HepG2 (cell line): Measurements from ENCODE around the gene ELMO2. TPM values are rescaled to one million over a fixed set of nuclear protein-coding genes. Genes with fewer than 3 reads are reported as not detected.

ENCODE experiments used
- ATAC-seq: fragments of 200-7000 bp; cut with Tn5 transposase; 3 replicates; pipeline ENCODE4 v1.9.1; 2020; ENCODE audit warnings: mild to moderate bottlenecking, moderate library complexity
- BruUV-seq: library from RNA; stranded (reverse); fragments of 400-500 nt; replicated peaks from 2 replicates; lab custom pipeline; 2021; lab: Mats Ljungman, UMichigan
- CTCF ChIA-PET: fragments of 300-600 bp; formaldehyde crosslinking; extraction: SDS; loops from one replicate; lab custom pipeline; 2021; ENCODE audit warnings: low total read pairs, inconsistent platforms, low intra/inter-chr PET ratio; lab: Yijun Ruan, JAX
- POLR2A ChIA-PET: fragments of 350-600 bp; sonication (Branson Sonifier 250); formaldehyde crosslinking; loops from one replicate; lab custom pipeline; 2020; ENCODE audit warnings: antibody characterized with exemption, inconsistent platforms; lab: Yijun Ruan, JAX
- DNase-seq: peaks from one replicate; pipeline ENCODE4 v3.0.0-alpha.2; 2015; ENCODE audit warnings: low spot score
- FAIRE-seq: peaks from 3 replicates; lab custom pipeline; 2011; peaks lifted over from hg19 to GRCh38; lab: Jason Lieb, UNC
- H2AFZ ChIP-seq: one replicate; pipeline ENCODE4 v1.6.1; 2011; ENCODE audit warnings: low read length, inconsistent platforms
- H3K27ac ChIP-seq: fragments of 300-600 bp; 3 replicates; pipeline ENCODE4 v1.8.0; 2011; ENCODE audit warnings: mixed run types, mild to moderate bottlenecking, mixed read lengths, low read length, inconsistent platforms; ENCODE audit not compliant: insufficient read depth; ENCODE audit errors: extremely low read length
- H3K27me3 ChIP-seq, 2 experiments: fragments of 200-600 bp in 1 of 2; 2 replicates in 1 of 2; 3 replicates in 1 of 2; pipeline versions ENCODE4 v1.6.0 to v1.8.0; 2011; ENCODE audit warnings: low read length in 2 of 2, mild to moderate bottlenecking in 2 of 2, moderate library complexity in 2 of 2, inconsistent platforms in 1 of 2; ENCODE audit not compliant: insufficient read depth in 2 of 2, control insufficient read depth in 1 of 2
- H3K36me3 ChIP-seq, 2 experiments: fragments of 200-600 bp in 1 of 2; replicated peaks in 1 of 2; 2 replicates in 1 of 2; 3 replicates in 1 of 2; pipeline versions ENCODE4 v1.5.1 to v1.8.0; 2011; ENCODE audit warnings: low read length in 2 of 2, inconsistent platforms in 1 of 2; ENCODE audit not compliant: insufficient read depth in 2 of 2, control insufficient read depth in 1 of 2
- H3K4me1 ChIP-seq: 2 replicates; pipeline ENCODE4 v1.5.1; 2012; ENCODE audit warnings: low read length, inconsistent platforms; ENCODE audit not compliant: insufficient read depth
- H3K4me2 ChIP-seq: 2 replicates; pipeline ENCODE4 v1.6.0; 2011; ENCODE audit warnings: low read depth, low read length, inconsistent platforms
- H3K4me3 ChIP-seq, 3 experiments: fragments of 200-600 bp in 1 of 3; sonication (generic), shearing (Covaris generic) in 1 of 3; replicated peaks in 1 of 3; 2 replicates each; pipeline ENCODE4 v1.5.1; 2011 to 2016; ENCODE audit warnings: low read length in 3 of 3, inconsistent platforms in 2 of 3, low read depth in 2 of 3, mild to moderate bottlenecking in 2 of 3, control low read depth in 1 of 3, mixed read lengths in 1 of 3; ENCODE audit not compliant: insufficient read depth in 1 of 3
- H3K79me2 ChIP-seq: one replicate; pipeline ENCODE4 v1.6.1; 2011; ENCODE audit warnings: low read length, inconsistent platforms; ENCODE audit not compliant: insufficient read depth
- H3K9ac ChIP-seq: 2 replicates; pipeline ENCODE4 v1.6.0; 2011; ENCODE audit warnings: mild to moderate bottlenecking, low read depth, low read length, inconsistent platforms; ENCODE audit not compliant: insufficient read depth
- H3K9me3 ChIP-seq: 2 replicates; pipeline ENCODE4 v1.5.1; 2012; ENCODE audit warnings: mild to moderate bottlenecking, low read length
- H4K20me1 ChIP-seq: 2 replicates; pipeline ENCODE4 v1.6.0; 2011; ENCODE audit warnings: inconsistent platforms, mild to moderate bottlenecking, low read length, moderate library complexity; ENCODE audit not compliant: insufficient read depth
- CSRNP2 ChIP-seq: sonication (generic); formaldehyde crosslinking; conservative IDR thresholded peaks from 2 replicates; pipeline ENCODE4 v1.8.0; 2022; ENCODE audit warnings: low read depth, missing genetic modification reagents
- FOXC1 ChIP-seq: sonication (generic); formaldehyde crosslinking; IDR thresholded peaks from 2 replicates; pipeline ENCODE4 v1.8.0; 2022; ENCODE audit warnings: mild to moderate bottlenecking, missing genetic modification reagents, borderline replicate concordance
- HDAC1 ChIP-seq: sonication (generic); formaldehyde crosslinking; IDR thresholded peaks from 2 replicates; pipeline ENCODE4 v1.5.1; 2020; ENCODE audit warnings: mild to moderate bottlenecking, missing genetic modification reagents
- HES4 ChIP-seq: sonication (generic); formaldehyde crosslinking; IDR thresholded peaks from 2 replicates; pipeline ENCODE4 v1.9.0; 2021; ENCODE audit warnings: mild to moderate bottlenecking, missing genetic modification reagents, borderline replicate concordance
- HNF1A ChIP-seq, 2 experiments: sonication (generic) in 1 of 2; formaldehyde crosslinking in 1 of 2; IDR thresholded peaks; 2 replicates each; pipeline versions ENCODE4 v1.4.0 to v1.6.1; 2016 to 2020; ENCODE audit warnings: borderline replicate concordance in 1 of 2, low read depth in 1 of 2, mild to moderate bottlenecking in 1 of 2, missing genetic modification reagents in 1 of 2
- HNRNPH1 ChIP-seq: fragments of 200-400 bp; formaldehyde crosslinking; optimal IDR thresholded peaks from 2 replicates; pipeline ENCODE3; 2017; ENCODE audit warnings: mild to moderate bottlenecking, low read depth, low read length
- JDP2 ChIP-seq: sonication (generic); formaldehyde crosslinking; IDR thresholded peaks from 2 replicates; pipeline ENCODE4 v1.8.1; 2022; ENCODE audit warnings: missing genetic modification reagents, borderline replicate concordance
- KMT2B ChIP-seq: IDR thresholded peaks from 2 replicates; pipeline ENCODE4 v1.6.1; 2016; ENCODE audit warnings: missing genetic modification reagents, missing compliant biosample characterization
- LCORL ChIP-seq, 2 experiments: fragments of 450-650 bp in 1 of 2; sonication (generic) in 1 of 2; formaldehyde crosslinking in 1 of 2; IDR thresholded peaks; 2 replicates each; pipeline versions ENCODE4 v1.5.0 to v1.6.1; 2017 to 2020; ENCODE audit warnings: antibody characterized with exemption in 1 of 2, missing genetic modification reagents in 1 of 2
- MTERF4 ChIP-seq: sonication (generic); formaldehyde crosslinking; IDR thresholded peaks from 2 replicates; pipeline ENCODE4 v1.8.0; 2023; ENCODE audit warnings: mild to moderate bottlenecking, missing genetic modification reagents
- ZKSCAN8 ChIP-seq: IDR thresholded peaks from 2 replicates; pipeline ENCODE4 v1.6.1; 2016; ENCODE audit warnings: borderline replicate concordance, missing genetic modification reagents, missing compliant biosample characterization
- ZNF207 ChIP-seq: fragments of 450-650 bp; IDR thresholded peaks from 2 replicates; pipeline ENCODE4 v1.6.1; 2016; ENCODE audit warnings: antibody characterized with exemption, borderline replicate concordance
- ZNF724P ChIP-seq: sonication (generic); formaldehyde crosslinking; IDR thresholded peaks from 2 replicates; pipeline ENCODE4 v1.8.0; 2022; ENCODE audit warnings: missing genetic modification reagents, borderline replicate concordance
- WGBS: methylation state at CpG from one replicate; pipeline ENCODE4 v1.1.6; 2017; ENCODE audit warnings: low lambda C conversion rate; 5-methylcytosine and 5-hydroxymethylcytosine counted together
- in situ Hi-C: cut with HindIII; loops from 2 replicates; pipeline ENCODE4 v1.10.0; 2017; ENCODE audit warnings: low pct_unique_long_range_greater_than_20kb; ENCODE audit not compliant: extremely low pct_ligation_motif_present
- intact Hi-C: fragments of 100-400 bp; cut with micrococcal nuclease; formaldehyde crosslinking; loops from one replicate; pipeline ENCODE4 v1.10.0; 2022; ENCODE audit not compliant: unreplicated experiment
- polyA plus RNA-seq, 8 experiments: library from polyadenylated mRNA; depleted of rRNA in 3 of 8; stranded (reverse) in 7 of 8; unstranded in 1 of 8; fragments of >200 nt; fragmentation: Illumina TruSeq in 4 of 8; extraction: Trizol in 4 of 8; gene quantifications; 2 replicates each; pipeline versions ENCODE4 v1.2.1 to v1.2.3, GENCODE V29; 2011 to 2016; ENCODE audit warnings: low read depth in 4 of 8, missing spikeins in 1 of 8, mixed read lengths in 1 of 8; ENCODE audit not compliant: insufficient read depth in 1 of 8
- total RNA-seq, 5 experiments: library from RNA; depleted of rRNA; stranded (reverse); fragments of >200 nt; fragmentation: Illumina TruSeq; extraction: Trizol; gene quantifications; 2 replicates each; pipeline ENCODE4 v1.2.3, GENCODE V29; 2016; ENCODE audit warnings: low read depth in 1 of 5

ELMO2 gene
- total and polyA plus RNA-seq, 2 of the 13 experiments (the other 11 are each of a cell fraction or from before 2014, with no cell fraction given): 30.6 to 35.7 TPM

GRCh38 chr20:46354920-46355654 is 51.3 kb downstream of the ELMO2 start:
- Histone ChIP-seq H3K9ac (no peak overlapping the region), H3K79me2 (no peaks in the 10 kb centered on the region), H3K4me1 (peaks cover 35% of the 10 kb centered on the region), H2AFZ (no peak overlapping the region), H4K20me1 (peaks cover 5% of the 10 kb centered on the region; the same call in 1 of the 2 replicates), H3K4me2 (no peak overlapping the region), H3K4me3 (no peak overlapping the region), H3K36me3 (peaks cover 20 to 31% of the 10 kb centered on the region in 2 experiments; a peak in 4 of 5 replicates), H3K27me3 (no peaks in the 10 kb centered on the region), H3K9me3 (no peaks in the 10 kb centered on the region), H3K27ac (no peak overlapping the region)
- 99% methylated on average over 19 of the region's 20 CpGs for WGBS
- POLR2A ChIA-PET: interaction anchor here (3.8 kb wide), 1 partner anchor 9 kb away, joined by 36 read pairs; no protein-coding TSS in a partner anchor
- in situ Hi-C loops: loop anchor here (25.0 kb wide), 1 partner anchor 568 kb away; the partner anchor contains the start of genes DNTTIP1 and WFDC3
- no peak for DNase-seq
- FAIRE-seq: no peak
- BruUV-seq: no TSS peak
- ATAC-seq: no peak
- CTCF ChIA-PET: no interaction called here
- intact Hi-C loops: no loop called here
- TF ChIP-seq MTERF4 (CRISPR knock-in tag): no peak
- no peak for TF ChIP-seq KMT2B (CRISPR knock-in tag)
- TF ChIP-seq LCORL (IDR thresholded peaks at IDR 0.05): no peak
- TF ChIP-seq LCORL (CRISPR knock-in tag; IDR thresholded peaks at IDR 0.05): no peak
- no peak for TF ChIP-seq ZNF724P (CRISPR knock-in tag)
- no peak for TF ChIP-seq HDAC1 (CRISPR knock-in tag)
- no peak for TF ChIP-seq FOXC1 (CRISPR knock-in tag)
- TF ChIP-seq HES4: no peak
- TF ChIP-seq JDP2 (CRISPR knock-in tag): no peak
- TF ChIP-seq HNF1A (IDR thresholded peaks at IDR 0.05; ENCODE audit: low read depth): no peak
- TF ChIP-seq HNF1A (CRISPR knock-in tag; IDR thresholded peaks at IDR 0.05; ENCODE audit: borderline replicate concordance): no peak
- TF ChIP-seq CSRNP2 (CRISPR knock-in tag): no peak
- TF ChIP-seq ZNF207: no peak
- TF ChIP-seq ZKSCAN8 (CRISPR knock-in tag): no peak
- no peak for TF ChIP-seq HNRNPH1
